ENCODE measurements around the gene CAVIN1.
A peak's percentile ranks its signal among the peaks of the same experiment; 100 is the strongest.
"Not testable (repeated sequence)": the region's sequence is repeated elsewhere in the genome, so short reads cannot be mapped to it uniquely, and the experiment has no call there.

Gene CAVIN1

DNA sequence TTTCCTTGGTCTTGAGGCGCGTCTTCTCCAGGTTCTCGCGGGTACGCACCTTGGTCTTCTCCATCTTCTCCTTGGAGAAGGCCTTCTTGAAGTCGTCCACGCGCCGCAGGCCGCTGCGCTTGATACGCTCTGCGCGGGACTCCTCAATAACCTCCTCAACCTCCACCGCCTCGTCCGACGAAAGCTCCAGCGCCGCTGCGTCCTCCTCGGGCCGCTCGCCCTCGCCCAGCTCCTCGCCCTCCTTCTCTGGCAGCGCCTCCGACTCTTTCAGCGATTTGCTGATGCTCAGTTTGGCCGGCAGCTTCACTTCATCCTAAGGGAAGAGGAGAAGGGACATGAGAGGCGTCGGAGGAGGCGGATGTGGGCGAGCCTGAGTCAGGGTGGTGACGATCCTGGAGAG lies 18.0 kb downstream of the CAVIN1 start:
- no peak for DNase-seq

DNA sequence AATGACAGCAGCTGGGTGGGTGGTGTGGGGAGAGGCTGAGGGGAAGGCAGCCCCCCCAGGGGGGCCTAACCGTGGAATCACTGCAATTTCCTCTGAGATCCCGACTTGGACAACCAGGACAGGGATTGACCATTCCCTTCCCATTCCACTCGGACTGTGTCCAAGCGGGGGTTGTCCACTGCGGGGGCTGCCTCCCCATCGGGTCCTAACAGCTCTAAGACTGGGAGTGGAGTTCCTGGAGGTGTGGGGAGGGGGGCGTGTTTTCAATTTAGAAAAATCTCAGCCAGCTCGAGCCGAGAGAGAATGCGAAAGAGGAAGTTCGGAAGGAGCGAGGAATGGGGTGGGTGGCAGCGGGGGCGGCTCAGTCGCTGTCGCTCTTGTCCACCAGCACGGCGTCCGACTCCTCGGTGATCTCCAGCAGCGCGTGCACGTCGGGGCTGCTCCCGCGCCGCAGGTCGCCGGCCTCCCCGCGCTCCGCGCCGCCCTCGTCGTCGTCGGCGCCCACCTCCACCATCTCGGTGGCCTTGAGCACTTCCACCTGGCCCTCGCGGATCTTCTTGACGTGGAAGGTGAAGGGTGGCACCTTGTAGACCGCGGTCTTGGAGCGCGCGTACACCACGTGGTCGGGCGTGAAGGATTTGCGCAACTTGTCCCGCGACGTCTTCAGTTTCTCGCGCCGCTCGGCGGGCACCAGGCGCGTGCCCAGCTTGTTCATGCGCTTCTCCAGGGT lies 18.6 kb downstream of the CAVIN1 start:
- DNase-seq = peak in 2 of 4 experiments; percentile 24 to 40

DNA sequence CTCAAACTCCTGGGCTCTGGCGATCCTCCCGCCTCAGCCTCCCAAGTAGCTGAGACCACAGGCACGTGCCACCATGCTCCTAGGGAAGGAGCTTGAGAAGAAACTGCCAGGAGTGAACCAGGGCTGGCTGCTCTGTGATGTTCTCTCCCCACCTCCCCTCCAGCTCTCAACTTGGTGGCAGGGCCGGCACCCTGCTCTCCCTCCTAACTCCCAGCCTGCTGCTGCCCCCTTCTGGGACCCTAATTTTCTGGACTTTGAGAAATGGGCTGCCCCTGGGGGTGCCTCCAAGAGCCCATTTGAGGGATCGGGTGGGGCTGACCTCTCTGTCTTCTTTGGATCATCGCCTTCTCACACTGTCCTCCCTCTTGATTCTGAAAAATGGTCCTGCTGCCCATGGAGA lies 19.9 kb downstream of the CAVIN1 start:
- peak; percentile 25 to 61 (median 49) for DNase-seq

DNA sequence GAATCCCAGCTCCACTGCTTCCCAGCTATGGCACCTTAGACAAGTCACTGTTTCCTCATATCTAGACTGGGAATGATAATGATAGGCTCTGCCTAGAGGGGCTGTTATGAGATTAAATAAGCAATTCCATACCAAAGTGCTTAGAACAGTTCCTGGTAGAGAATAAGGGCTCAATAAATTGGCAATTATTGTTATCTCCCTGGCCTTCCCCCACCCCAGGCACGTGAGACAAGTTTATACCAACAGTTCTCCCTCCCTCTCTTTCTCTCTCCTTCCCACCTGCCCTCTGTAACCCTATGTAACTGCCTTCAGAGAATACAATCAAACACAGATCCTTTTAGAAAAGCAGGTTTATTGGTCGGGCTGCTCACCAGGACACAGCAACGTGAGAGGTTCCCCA lies 20.9 kb downstream of the CAVIN1 start:
- DNase-seq = no peak

DNA sequence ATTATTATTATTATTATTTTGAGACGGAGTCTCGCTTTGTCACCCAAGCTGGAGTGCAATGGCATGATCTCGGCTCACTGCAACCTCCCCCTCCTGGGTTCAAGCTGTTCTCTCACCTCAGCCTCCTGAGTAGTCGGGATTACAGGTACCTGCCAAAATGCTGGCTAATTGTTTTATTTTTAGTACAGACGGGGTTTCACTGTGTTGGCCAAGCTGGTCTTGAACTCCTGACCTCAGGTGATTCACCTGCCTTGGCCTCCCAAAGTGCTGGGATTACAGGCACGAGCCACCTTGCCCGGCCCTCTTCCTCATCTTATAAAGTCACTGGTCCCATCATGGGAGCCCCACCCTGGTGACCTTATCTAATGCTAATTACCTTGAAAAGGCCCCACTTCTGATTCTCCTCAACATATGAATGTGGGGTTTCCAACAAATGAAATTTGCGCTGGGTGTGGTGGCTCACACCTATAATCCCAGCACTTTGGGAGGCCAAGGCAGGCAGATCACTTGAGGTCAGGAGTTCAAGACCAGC lies 22.1 kb downstream of the CAVIN1 start:
- not testable (repeated sequence) for DNase-seq

DNA sequence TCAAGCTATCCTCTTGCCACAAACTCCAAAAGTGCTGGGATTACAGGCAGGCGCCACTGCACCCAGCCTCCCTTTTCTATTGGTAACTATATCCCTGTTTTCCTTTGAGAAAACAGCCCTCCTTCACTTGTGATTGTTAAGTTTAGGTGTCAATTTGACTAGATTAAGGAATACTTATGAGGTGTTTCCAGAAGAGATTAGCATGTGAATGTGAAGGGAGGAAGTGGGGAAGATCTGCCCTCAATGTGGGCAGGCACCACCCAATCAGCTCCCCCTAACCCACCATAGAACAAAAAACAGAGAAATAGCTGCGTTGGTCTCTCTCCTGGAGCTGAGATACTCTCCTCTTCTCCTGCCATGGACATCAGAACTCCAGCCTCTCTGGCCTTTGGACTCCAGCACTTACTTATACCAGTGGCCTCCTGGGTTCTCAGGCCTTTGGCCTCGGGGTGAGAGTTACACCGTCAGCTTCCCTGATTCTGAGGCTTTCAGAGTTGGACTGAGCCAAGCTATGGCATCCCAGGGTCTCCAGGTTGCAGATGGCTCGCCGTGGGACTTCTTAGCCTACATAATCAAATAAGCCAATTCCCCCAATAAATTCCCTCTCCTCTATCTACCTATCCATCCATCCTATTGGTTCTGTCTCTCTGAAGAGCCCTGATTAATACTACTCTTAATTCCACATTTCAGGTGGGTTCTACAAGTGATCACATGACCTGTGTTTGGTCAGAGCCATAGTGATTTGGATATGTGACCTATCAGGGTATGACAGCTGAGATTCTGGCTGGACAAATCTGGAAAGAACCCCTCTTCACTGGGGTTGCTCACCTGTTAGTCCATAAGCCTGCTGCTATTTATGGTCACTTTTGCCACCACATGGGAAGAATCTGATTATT lies 22.9 kb downstream of the CAVIN1 start:
- DNase-seq = no peak

DNA sequence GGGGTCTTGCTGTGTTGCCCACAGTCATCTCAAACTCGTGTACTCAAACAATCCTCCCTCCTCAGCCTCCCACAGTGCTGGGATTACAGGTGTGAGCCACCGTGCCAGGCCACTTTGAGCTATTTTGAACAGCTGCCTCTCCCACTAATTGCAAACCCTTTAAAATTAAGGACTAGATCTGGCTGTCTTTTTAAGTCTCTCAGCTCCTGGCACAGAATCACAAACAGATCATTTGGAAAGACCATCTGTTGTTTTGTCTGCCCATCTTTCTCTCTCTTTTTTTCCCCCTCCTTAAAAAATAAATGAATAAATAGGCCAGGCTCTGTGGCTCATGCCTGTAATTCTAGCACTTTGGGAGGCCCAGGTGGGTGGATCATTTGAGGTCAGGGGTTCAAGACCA lies 23.9 kb downstream of the CAVIN1 start:
- DNase-seq = no peak

DNA sequence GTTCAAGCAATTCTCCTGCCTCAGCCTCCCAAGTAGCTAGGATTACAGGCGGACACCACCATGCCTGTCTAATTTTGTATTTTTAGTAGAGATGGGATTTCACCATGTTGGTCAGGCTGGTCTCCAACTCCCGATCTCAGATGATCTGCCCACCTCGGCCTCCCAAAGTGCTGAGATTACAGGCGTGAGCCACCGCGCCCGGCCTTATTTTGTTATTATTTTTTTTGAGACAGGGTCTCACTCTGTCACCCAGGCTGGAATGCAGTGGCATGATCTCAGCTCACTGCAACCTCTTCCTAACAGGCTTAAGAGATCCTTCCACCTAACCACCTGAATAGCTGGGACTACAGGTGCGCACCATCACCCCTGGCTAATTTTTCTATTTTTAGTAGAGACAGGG lies 27.5 kb downstream of the CAVIN1 start:
- not testable (repeated sequence) for DNase-seq

DNA sequence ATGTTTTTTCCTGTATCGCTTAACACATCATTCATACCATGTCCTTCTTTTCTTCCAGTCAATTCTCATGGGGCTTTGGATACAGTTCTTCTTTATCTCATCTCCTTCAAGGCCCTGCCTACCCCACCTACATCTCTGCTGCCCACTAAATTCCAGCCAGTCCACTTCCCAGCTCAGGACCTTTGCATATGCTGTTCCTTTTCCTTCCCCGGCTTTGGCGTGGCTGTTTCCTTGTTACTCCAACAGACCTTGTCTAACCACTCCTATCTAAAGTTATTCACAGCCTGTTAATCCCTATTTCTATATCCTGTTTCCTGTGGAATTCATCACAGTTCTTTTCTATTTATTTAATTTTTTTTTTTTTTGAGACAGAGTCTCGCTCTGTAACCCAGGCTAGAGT lies 28.2 kb downstream of the CAVIN1 start:
- DNase-seq = no peak

DNA sequence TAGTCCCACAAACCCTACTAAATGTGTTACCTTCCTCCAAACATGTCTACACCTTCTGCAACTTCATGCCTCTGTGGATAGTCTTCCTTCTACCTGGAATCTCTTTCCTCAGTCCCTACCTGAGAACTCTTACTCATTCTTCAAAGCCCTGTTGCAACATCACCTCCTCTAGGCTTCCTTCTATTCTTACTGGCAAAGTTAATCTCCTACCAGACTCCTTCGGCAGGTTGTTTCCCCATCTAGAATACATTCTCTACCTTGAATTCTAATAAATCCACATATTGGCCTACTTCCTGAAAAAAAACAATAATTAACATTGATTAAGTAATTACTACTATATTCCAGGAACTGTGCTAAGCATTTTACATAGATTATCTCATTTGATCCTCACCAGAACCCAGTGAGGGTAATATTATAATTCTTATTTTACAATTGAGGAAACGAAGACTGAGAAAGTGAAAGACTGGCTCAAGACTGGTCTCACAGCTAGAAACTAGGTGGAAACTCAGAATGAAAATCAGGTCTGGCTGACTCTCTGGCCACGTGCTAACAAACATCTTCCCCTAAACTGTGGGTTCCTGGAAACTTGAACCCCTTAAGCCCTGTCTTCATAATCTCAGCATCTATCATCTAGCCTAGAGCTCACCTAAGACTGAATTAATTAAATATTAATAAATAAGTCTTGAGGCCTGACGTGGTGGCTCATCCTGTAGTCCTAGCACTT lies 30.2 kb downstream of the CAVIN1 start:
- no peak for DNase-seq

DNA sequence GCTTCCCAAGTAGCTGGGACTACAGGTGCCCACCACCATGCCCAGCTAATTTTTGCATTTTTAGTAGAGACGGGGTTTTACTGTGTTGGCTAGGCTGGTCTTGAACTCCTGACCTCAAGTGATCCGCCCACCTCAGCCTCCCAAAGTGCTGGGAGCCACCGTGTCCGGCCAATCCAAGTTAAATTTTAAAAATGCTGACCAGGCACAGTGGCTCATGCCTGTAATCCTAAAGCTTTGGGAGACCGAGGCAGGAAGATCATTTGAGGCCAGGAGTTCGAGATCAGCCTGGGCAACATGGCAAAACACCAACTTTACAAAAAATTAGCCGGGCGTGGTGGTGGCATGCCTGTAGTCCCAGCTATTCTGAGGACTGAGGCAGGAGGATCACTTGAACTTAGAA lies 31.6 kb downstream of the CAVIN1 start:
- DNase-seq = not testable (repeated sequence)

DNA sequence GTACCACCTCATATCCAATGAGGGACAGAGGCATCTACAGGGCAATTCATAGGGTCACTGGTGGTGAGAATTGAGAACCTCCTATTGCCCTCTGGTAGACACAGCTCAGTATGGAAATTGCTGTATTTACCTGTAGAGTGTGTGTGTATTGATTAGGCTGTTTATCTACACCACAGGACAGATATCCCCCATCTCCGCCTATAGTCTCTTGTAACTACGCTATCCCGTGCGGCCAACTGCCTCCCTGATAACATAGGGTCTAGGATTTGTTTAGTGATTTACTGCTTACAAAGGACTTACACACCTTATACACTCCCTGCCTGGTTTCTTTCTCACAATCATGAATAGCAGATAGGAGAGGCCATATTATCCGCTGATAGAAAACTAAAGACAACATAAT lies 33.2 kb downstream of the CAVIN1 start:
- DNase-seq = no peak

DNA sequence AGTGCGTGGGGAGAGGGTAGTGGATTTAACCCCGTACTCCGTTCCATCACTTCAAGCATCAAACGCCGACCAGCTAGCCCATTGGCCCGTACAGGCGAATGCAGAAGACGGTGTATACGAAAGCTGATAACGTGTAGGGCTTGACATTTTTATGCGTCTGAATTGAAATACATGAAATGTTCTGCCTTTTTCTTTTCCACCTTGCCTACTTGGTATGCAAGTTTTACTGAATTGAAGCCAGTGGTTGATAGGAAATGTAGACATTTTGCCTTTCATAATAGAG lies 34.0 kb downstream of the CAVIN1 start:
- DNase-seq = no peak

DNA sequence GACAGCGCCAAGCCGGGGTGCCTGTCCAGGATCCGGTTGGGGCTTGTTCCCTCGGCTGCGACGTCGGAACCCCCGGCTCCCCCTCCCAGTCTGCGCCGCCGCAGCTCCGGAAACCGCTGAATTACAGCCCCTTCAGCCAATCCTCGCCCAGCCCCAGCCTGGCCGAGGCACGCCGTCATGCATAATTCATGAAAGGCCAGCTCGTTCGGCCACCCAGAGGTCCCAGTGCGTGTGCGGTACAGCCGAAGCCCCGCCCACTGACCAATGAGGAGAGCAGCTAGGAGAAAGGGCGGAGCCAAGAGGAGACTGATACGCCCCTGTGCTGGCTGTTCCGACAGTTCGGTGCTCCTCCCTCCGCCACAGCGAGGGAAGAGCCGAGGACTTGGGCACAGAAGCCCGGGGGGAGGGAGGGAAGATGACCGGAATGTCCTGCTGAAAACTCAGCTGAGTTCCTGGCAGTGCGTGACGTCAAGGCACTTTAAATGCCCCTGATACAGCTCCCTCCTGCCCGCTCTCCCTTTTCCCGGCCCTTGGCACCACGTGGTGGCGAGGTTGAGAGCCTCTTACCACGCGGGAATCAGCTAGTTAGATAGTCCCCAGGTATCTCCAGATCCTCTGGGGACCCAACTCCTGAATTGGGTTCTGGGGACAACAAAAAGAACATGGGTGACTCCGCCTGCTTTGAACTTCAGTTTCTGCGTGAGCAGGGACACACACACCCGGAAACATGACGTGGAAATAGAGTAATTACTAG lies 34.5 kb downstream of the CAVIN1 start, which contains the start of gene STAT3:
Gene STAT3, minus strand, starts transcription at position 62 of the 754 bp plus-strand sequence. CDS start 39,926 bp downstream, outside the sequence.
- peak; percentile 100 for DNase-seq

DNA sequence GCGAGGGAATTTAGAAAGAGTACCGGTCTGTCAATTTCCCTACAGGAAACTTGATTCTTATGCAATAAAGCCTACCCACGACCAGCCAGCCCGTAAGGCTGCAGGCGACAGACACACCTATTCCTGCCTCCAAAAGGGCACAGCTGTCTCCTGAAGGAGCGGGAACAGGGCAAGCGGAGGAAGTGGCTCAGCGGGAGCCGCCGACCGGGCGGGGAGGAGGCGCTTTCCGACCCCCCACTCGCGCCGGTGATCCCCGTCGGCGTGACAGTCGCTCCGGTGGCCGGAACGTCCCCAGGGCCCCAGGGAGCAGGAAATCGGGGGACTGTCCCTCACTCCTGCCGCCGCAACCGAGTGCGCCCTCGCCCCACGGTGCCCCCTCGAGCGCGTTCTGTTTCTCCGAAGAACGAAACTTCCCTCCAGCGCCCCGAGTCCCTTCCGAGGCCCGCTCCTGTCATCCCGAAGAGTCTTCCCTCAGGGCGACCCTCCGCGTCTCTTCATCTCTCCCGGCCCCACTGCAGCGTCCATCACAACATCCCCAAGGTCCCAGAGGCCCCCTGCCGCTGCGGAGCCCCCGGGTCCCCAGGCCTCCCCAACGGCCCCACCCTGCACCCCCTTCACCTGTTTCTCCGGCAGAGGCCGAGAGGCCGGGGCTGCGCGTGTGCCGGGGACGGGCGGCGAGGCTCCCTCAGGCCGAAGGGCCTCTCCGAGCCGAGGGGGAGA lies 35.2 kb downstream of the CAVIN1 start:
- peak; percentile 29 to 67 (median 61) for DNase-seq

DNA sequence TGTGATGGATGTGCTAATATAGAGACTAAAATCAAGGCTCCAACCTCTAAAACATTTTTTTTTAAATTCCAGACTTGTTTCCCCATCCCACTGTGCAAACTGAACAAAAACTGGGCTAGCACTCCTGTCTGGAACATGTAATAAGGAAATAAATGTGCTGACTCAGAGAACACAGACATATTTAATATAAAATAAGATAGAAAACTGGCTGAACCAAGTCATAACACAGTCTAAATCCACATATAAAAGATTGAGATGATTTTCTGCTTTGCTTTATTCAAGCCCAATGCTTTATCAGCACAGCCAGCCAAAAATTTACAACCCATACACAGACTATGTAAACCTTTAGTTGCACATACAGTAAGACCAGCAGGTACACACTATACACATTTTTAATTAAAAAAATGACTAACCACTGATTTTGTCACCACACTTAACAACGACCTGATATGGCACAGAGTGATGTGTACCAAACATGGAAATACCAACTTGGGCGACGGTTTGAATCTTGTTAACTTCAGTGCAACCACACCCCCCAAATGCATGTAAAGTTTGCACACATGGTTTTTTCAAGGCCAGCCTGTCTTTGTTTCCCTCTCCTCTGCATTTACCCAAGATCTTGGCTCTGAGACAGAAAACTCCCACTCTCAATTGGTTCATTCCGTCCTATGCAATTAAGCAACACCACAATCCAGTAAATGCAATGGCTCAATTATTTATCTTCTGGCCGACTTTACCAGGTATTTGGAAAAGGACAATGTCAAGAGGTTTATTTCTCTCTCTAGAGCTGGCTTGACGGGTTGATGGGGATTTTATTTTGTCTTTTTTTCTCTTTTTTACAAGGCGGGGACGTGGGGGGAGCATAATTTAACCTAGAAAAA lies 36.0 kb downstream of the CAVIN1 start:
- DNase-seq = peak; percentile 61 to 81 (median 70)

DNA sequence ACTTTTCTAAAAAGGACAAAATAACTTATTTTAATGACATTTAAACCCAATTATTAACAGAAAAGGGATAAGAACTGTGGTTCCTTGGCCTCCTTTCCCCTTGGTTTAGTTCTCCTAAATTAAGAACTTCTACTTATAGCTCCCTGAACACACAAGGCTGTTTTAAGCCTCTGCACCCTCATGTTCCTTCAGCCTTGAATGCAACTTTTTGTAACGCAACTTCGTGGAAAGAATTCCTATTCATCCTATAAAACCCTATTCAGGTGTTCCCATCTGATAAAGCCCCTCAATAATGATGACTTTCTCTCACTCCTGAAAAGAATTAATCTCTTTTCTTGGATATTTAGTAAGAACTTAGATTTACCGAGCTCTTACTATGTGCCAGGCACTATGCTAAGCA lies 41.2 kb downstream of the CAVIN1 start:
- no peak for DNase-seq

DNA sequence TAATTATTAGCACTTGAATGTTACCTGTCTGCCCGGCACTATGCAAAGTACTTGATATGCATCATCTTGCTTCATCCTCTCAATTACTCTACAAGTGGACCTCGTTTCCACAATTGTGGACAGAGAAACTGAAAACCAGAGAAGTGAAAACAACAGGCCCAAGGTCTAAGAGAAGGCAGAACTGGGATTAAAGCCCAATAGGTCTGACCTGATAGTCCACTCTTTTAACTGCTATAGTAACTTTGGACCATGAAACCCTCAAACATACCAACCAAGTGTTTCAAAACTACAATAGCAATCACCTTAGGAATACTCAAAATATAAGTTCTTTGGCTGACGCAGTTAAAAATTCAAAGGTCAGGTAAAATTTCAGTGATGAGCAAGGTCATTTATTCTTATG lies 42.1 kb downstream of the CAVIN1 start:
- no peak for DNase-seq

DNA sequence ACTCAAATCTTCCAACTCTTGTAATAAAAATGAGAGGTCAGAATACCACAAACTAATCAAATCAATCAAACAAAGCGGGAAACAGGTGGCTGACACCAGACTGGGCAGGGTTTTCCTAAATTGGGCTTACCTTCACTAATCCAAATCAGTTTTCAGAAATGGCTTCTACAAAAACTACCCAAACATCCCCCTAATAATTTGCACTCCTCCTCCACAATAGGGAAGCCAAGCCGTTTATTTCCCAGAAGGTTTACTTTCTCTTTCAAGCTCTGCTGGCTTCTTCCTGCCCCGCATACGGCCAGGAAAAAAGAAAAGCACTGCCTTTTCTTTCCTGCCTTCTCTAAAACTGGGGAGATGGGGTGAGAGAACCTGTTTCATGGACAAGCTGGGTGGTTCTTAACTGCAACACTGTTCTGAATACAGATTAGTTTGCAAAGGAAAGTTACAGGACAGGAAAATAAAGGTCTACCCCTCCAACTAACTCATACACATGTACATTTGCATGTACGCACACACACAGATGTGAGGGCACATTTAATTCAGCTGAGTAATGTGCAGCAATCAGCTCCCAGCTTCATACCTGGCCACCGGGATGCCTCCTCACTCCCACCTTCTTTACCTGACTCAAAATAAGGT lies 44.0 kb downstream of the CAVIN1 start:
- DNase-seq = peak; percentile 35 to 54 (median 46)

DNA sequence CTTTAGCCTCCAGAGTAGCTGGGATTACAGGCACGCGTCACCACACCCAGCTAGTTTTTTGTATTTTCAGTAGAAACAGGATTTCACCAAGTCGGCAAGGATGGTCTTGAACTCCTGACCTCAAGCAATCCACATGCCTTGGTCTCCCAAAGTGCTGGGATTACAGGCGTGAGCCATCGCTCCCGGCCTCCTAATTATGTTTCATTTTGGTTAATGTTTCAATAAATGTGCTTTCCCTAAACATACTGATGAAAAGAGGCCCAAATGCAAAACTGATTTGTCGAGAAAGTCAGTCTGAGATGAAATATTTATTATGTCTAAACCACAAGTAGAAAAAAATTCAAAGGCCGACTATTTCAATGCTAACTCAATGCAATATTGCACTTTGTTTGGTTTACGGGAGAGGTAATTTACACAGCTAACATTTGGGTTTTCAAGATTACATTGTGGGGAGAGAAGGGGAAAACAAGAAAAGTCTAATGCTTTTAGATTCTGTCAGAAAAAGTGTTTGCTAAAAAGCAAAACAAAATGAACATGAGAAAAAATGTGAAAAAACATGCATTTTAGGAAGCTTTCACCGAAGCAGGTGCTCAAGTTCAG lies 44.6 kb downstream of the CAVIN1 start:
- no peak for DNase-seq

All from suppressor macrophage (primary cell).